Parathyroid adenoma (tissue), 2 donors: ENCODE data around the gene USP24.
"Not testable (repeated sequence)": the region's sequence is repeated elsewhere in the genome, so short reads cannot be mapped to it uniquely, and the experiment has no call there.

ENCODE experiments used
- H2AFZ ChIP-seq: fragments of 300-600 bp; sonication (generic); one replicate; pipeline ENCODE4 v1.7.0; 2017; ENCODE audit warnings: antibody characterized with exemption, mild to moderate bottlenecking
- H3K27ac ChIP-seq: fragments of 300-600 bp; sonication (generic); one replicate; pipeline ENCODE4 v1.7.0; 2017
- H3K27me3 ChIP-seq: fragments of 300-600 bp; sonication (generic); one replicate; pipeline ENCODE4 v1.7.0; 2017; ENCODE audit warnings: low read length; ENCODE audit not compliant: control insufficient read depth, insufficient read depth
- H3K36me3 ChIP-seq: fragments of 300-600 bp; sonication (generic); one replicate; pipeline ENCODE4 v1.7.0; 2017; ENCODE audit warnings: low read length; ENCODE audit not compliant: control insufficient read depth, insufficient read depth
- H3K4me1 ChIP-seq: fragments of 300-600 bp; sonication (generic); one replicate; pipeline ENCODE4 v1.7.0; 2017; ENCODE audit warnings: control low read depth
- H3K4me2 ChIP-seq: fragments of 300-600 bp; sonication (generic); one replicate; pipeline ENCODE4 v1.7.0; 2017; ENCODE audit warnings: low read length
- H3K4me3 ChIP-seq: fragments of 300-600 bp; sonication (generic); one replicate; pipeline ENCODE4 v1.7.0; 2017; ENCODE audit warnings: low read depth, low read length
- H3K79me2 ChIP-seq: fragments of 300-600 bp; sonication (generic); one replicate; pipeline ENCODE4 v1.7.0; 2017; ENCODE audit warnings: control low read depth
- H3K9ac ChIP-seq: fragments of 300-600 bp; sonication (generic); one replicate; pipeline ENCODE4 v1.7.0; 2017; ENCODE audit warnings: mild to moderate bottlenecking
- H3K9me3 ChIP-seq: fragments of 300-600 bp; sonication (generic); one replicate; pipeline ENCODE4 v1.7.0; 2017; ENCODE audit warnings: low read length; ENCODE audit not compliant: control insufficient read depth
- TF ChIP-seq, protein P1 (sequence below): fragments of 300-600 bp; sonication (generic); IDR thresholded peaks from one replicate; pipeline ENCODE4 v1.7.0; 2017; ENCODE audit warnings: antibody characterized with exemption, mild to moderate bottlenecking
- donor health status: primary hyperparathyroidism.

USP24 gene

DNA sequence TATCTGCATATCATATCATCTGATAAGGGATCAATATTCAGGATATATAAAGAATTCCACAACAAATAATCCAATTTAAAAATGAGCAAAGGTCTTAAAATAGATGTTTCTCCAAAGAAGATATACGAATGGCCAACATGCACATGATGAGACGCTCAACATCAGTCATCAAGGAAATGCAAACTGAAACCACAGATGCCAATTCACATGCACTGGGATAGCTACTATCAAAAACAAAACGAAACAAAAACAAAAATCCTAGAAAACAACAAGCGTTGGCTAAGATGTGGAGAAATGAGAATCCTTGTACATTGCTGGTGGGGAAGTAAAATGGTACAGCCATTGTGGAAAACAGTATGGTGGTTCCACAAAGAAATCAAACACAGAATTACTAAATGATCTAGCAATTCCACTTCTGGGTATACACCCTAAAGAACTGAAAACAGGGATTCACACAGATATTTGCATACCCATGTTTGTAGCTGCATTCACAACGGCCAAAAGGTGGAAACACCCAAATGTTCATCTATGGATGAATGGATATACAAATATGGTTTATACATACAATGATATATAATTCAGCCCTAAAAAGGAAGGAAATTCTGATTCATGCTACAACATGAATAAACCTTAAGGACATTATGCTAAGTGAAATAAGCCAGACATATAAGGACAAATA, 96.4 kb downstream of the USP24 start:
- Histone ChIP-seq H3K27me3 (no peaks in the 10 kb centered on the region), H3K9ac (no peak overlapping the region), H3K4me2 (no peak overlapping the region), H3K9me3 (no peaks in the 10 kb centered on the region), H3K4me1 (no peaks in the 10 kb centered on the region), H3K27ac (no peak overlapping the region), H3K4me3 (no peak overlapping the region), H2AFZ (no peak overlapping the region), H3K36me3 (no peaks in the 10 kb centered on the region), H3K79me2 (no peaks in the 10 kb centered on the region)
- TF ChIP-seq, protein P1, sequence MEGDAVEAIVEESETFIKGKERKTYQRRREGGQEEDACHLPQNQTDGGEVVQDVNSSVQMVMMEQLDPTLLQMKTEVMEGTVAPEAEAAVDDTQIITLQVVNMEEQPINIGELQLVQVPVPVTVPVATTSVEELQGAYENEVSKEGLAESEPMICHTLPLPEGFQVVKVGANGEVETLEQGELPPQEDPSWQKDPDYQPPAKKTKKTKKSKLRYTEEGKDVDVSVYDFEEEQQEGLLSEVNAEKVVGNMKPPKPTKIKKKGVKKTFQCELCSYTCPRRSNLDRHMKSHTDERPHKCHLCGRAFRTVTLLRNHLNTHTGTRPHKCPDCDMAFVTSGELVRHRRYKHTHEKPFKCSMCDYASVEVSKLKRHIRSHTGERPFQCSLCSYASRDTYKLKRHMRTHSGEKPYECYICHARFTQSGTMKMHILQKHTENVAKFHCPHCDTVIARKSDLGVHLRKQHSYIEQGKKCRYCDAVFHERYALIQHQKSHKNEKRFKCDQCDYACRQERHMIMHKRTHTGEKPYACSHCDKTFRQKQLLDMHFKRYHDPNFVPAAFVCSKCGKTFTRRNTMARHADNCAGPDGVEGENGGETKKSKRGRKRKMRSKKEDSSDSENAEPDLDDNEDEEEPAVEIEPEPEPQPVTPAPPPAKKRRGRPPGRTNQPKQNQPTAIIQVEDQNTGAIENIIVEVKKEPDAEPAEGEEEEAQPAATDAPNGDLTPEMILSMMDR = no peak

DNA sequence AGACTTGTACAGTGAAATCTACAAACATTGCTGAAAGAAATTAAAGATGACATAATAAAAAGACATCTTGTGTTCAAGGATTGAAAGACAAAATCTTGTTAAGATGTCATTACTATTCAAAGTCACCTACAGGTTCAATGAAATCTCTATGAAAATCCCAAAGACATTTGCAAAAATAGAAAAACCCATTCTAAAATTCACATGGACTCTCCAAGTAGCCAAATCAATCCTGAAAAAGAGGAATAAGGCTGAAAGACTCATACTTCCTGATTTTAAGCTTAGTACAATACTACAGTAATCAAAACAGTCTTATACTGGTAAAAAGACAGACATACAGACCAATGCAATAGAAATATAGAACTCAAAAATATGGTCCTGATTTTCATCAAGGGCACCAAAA, 97.2 kb downstream of the USP24 start:
- Histone ChIP-seq H3K79me2 (no peaks in the 10 kb centered on the region), H2AFZ (no peak overlapping the region), H3K4me1 (no peaks in the 10 kb centered on the region), H3K36me3 (no peaks in the 10 kb centered on the region), H3K27me3 (no peaks in the 10 kb centered on the region), H3K4me2 (no peak overlapping the region), H3K27ac (no peak overlapping the region), H3K9me3 (no peaks in the 10 kb centered on the region), H3K4me3 (no peak overlapping the region), H3K9ac (no peak overlapping the region)
- TF ChIP-seq, protein P1 = no peak

DNA sequence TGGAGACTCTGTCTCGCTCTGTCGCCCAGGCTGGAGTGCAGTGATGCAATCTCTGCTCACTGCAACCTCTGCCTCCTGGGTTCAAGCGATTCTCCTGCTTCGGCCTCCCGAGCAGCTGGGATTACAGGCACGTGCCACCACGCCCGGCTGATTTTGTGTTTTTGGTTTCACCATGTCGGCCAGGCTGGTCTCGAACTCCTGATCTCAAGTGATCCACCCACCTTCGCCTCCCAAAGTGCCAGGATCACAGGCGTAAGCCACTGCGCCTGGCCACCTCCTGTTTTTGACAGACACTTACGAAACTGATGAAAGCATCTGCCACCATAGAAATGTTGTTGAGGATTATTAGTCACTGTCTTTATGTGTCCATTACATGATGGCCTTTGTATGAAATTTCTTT, 106.2 kb downstream of the USP24 start:
- H3K36me3 ChIP-seq, H3K9ac ChIP-seq: not testable (repeated sequence)

DNA sequence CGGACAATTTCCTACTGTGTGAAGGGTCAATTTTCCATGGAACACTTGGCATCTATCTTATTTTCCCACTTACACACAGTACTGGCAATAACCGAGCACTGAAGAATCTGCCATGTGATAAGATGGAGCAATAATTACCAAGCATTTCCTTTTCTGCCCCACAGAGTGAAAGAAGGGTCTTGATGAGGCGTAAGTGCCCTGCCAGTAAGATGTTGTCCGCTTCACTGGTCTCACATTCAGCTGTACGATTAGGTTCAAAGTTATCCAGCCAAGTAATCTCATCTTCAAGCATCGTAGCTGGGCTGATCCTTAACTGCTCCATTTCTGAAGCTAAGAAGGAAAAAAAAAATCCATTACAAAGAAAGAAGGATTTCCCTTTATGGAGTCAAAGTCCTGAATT, 108.1 kb downstream of the USP24 start:
- Histone ChIP-seq H3K9me3 (no peaks in the 10 kb centered on the region), H3K79me2 (no peaks in the 10 kb centered on the region), H3K4me1 (no peaks in the 10 kb centered on the region), H3K4me2 (no peak overlapping the region), H3K9ac (no peak overlapping the region), H3K36me3 (peaks cover 3% of the 10 kb centered on the region), H3K27me3 (no peaks in the 10 kb centered on the region), H3K4me3 (no peak overlapping the region), H2AFZ (no peak overlapping the region), H3K27ac (no peak overlapping the region)
- TF ChIP-seq, protein P1 = no peak

More for the DNA sequence above, 106.2 kb downstream of the USP24 start:
- H3K79me2 ChIP-seq, H3K4me2 ChIP-seq, H3K27me3 ChIP-seq, H3K4me3 ChIP-seq, H3K9me3 ChIP-seq, H3K27ac ChIP-seq, H2AFZ ChIP-seq, H3K4me1 ChIP-seq: not testable (repeated sequence)

DNA sequence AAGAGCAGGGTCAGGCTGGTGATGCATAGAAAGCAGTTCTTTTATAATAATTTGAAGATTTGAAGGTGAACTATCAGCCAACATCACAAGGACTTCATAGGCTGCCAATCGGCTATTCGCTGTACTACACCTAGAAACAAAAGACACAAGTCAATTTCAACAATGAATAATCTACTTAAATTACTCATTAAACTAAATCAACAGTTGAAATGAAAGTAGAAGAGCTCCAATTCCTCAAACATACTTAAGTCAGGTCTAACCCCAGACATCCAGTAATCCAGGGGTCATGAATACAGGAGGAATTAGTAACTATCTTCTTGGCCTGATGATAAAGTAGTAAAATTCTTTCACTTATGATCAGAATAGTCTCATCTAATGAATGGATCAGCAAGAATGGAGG, 111.3 kb downstream of the USP24 start:
- Histone ChIP-seq H3K9ac (no peak overlapping the region), H2AFZ (no peak overlapping the region), H3K4me1 (no peaks in the 10 kb centered on the region), H3K79me2 (no peaks in the 10 kb centered on the region), H3K27me3 (no peaks in the 10 kb centered on the region), H3K4me3 (no peak overlapping the region), H3K4me2 (no peak overlapping the region), H3K9me3 (no peaks in the 10 kb centered on the region), H3K27ac (no peak overlapping the region), H3K36me3 (no peaks in the 10 kb centered on the region)
- TF ChIP-seq, protein P1 = no peak
